ENCODE data around the gene TTC12. TPM values are rescaled to one million over a fixed set of nuclear protein-coding genes. Genes with fewer than 3 reads are reported as not detected.

The TTC12 gene
- total and polyA plus RNA-seq, 10 of the 15 experiments (the other 5 are each of a cell fraction or from before 2014, with no cell fraction given), result 3.7 to 14.0 (median 8.1) TPM

DNA sequence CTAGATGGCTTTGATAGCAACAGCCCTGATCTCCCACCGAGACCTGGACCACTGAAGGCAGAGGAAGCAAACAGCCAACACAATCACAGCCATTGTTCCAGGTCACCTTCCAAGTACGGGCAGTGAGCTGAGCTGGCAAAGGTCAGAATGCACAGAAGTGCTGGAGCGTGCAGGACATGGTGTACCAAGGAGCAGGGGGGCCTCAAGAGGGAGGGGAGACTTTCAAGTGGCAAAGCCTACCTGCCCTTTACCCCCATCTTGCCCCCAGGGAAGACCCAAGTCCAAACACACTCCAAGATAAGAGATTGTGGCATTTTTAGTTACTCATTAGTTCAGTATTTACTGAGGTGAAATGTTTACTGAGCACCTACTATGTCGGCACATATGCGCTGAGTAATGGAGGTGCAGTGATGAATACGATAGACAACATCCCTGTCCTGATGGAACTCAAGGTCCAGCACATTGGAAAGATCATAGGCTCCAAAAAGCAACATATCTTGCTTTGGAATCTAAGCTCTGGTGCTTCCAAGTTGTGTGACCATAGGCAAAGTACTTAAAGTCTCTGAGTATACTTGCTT lies 26.0 kb upstream of the TTC12 start (continued):
- TF ChIP-seq NFIC (IDR thresholded peaks at IDR 0.05; ENCODE audit: low read depth, low read length) (no peak), SIN3A (IDR thresholded peaks at IDR 0.05; ENCODE audit: low read depth, low read length) (no peak), RUNX3 (IDR thresholded peaks at IDR 0.05; ENCODE audit: low read length) (no peak), CBX3 (IDR thresholded peaks at IDR 0.05; ENCODE audit: borderline replicate concordance, low read depth) (no peak), BCL11A (IDR thresholded peaks at IDR 0.05; ENCODE audit: low read depth, low read length) (no peak)

GRCh38 chr11:113289431-113290187 lies 24.8 kb upstream of the TTC12 start:
- Histone ChIP-seq H2AFZ (ENCODE audit: control insufficient read depth, low read depth, low read length) (no peak overlapping the region), H3K4me1 (ENCODE audit: control insufficient read depth, insufficient read depth, low read length) (no peaks in the 10 kb centered on the region), H3K9ac (ENCODE audit: control insufficient read depth, insufficient read depth, low read length) (no peak overlapping the region), H3K27me3 (replicated peaks in 1 of 2; ENCODE audit: control insufficient read depth in 2 of 2, insufficient read depth in 2 of 2, low read length in 1 of 2) (0 out of 4 replicates have a peak, but pooled peaks cover 0 to 2% of the 10 kb centered on the region in 2 experiments), H3K4me2 (ENCODE audit: control insufficient read depth, insufficient read depth) (no peak overlapping the region), H4K20me1 (ENCODE audit: control insufficient read depth, insufficient read depth) (no peaks in the 10 kb centered on the region), H3K27ac (ENCODE audit: control insufficient read depth, insufficient read depth) (no peak overlapping the region), H3K9me3 (replicated peaks; ENCODE audit: control insufficient read depth, insufficient read depth, low read length) (no peaks in the 10 kb centered on the region), H3K36me3 (ENCODE audit: control insufficient read depth in 2 of 2, insufficient read depth in 2 of 2, low read length in 1 of 2) (no peaks in the 10 kb centered on the region), H3K4me3 (no peak overlapping the region), H3K79me2 (ENCODE audit: control insufficient read depth, insufficient read depth, low read length) (no peaks in the 10 kb centered on the region)
- ATAC-seq, result peak; percentile 99
- in situ Hi-C loops (cut with MboI), result loop anchor here (5.0 to 10.0 kb wide), 3 partner anchors 702 to 1065 kb away; partner anchors contain the start of gene PTS
- no peak for FAIRE-seq
- TF ChIP-seq MEF2A (IDR thresholded peaks at IDR 0.05; ENCODE audit: insufficient read depth, low read depth, low read length) (0 out of 2 replicates have a peak, but pooled peaks have one; percentile 37), NBN (IDR thresholded peaks at IDR 0.05) (no peak), RELA (IDR thresholded peaks at IDR 0.05; ENCODE audit: borderline replicate concordance, partially characterized antibody) (peak; percentile 90), RUNX3 (IDR thresholded peaks at IDR 0.05; ENCODE audit: low read length) (peak; percentile 83), SMC3 (IDR thresholded peaks at IDR 0.05; ENCODE audit: borderline replicate concordance, low read length) (peak; percentile 93), YY1 (IDR thresholded peaks at IDR 0.05; ENCODE audit: low read depth, low read length) (peak; percentile 65; the same call in 1 of the 2 replicates), TCF12 (IDR thresholded peaks at IDR 0.05; ENCODE audit: low read depth, low read length) (peak; percentile 94), RAD21 (IDR thresholded peaks at IDR 0.05; ENCODE audit: insufficient read depth, low read depth, low read length) (peak; percentile 96), LARP7 (IDR thresholded peaks at IDR 0.05) (peak; percentile 34; the same call in 1 of the 2 replicates), POU2F2 (IDR thresholded peaks at IDR 0.05; ENCODE audit: borderline replicate concordance, low read depth, low read length) (peak; percentile 47; the same call in 1 of the 3 replicates), RB1 (IDR thresholded peaks at IDR 0.05; ENCODE audit: borderline replicate concordance) (0 out of 2 replicates have a peak, but pooled peaks have one; percentile 65), IKZF1 (conservative IDR thresholded peaks at IDR 0.05) (no peak), POLR2A (IDR thresholded peaks at IDR 0.05; ENCODE audit: low read depth, low read length) (no peak), MEF2B (IDR thresholded peaks at IDR 0.05; ENCODE audit: partially characterized antibody, poor library complexity, severe bottlenecking) (peak; percentile 34), TCF3 (IDR thresholded peaks at IDR 0.05; ENCODE audit: borderline replicate concordance, insufficient read depth, low read depth, low read length) (peak; percentile 92; the same call in 1 of the 2 replicates), BRCA1 (IDR thresholded peaks at IDR 0.05; ENCODE audit: low read depth, low read length) (no peak), FOXM1 (IDR thresholded peaks at IDR 0.05; ENCODE audit: low read depth, low read length) (0 out of 2 replicates have a peak, but pooled peaks have one; percentile 35)
- TF ChIP-seq, protein P1, sequence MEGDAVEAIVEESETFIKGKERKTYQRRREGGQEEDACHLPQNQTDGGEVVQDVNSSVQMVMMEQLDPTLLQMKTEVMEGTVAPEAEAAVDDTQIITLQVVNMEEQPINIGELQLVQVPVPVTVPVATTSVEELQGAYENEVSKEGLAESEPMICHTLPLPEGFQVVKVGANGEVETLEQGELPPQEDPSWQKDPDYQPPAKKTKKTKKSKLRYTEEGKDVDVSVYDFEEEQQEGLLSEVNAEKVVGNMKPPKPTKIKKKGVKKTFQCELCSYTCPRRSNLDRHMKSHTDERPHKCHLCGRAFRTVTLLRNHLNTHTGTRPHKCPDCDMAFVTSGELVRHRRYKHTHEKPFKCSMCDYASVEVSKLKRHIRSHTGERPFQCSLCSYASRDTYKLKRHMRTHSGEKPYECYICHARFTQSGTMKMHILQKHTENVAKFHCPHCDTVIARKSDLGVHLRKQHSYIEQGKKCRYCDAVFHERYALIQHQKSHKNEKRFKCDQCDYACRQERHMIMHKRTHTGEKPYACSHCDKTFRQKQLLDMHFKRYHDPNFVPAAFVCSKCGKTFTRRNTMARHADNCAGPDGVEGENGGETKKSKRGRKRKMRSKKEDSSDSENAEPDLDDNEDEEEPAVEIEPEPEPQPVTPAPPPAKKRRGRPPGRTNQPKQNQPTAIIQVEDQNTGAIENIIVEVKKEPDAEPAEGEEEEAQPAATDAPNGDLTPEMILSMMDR (IDR thresholded peaks at IDR 0.05 in 2 of 3, conservative IDR thresholded peaks at IDR 0.05 in 1 of 3; ENCODE audit: control insufficient read depth in 2 of 3, extremely low read depth in 1 of 3, insufficient read depth in 1 of 3, low read depth in 3 of 3, low read length in 3 of 3), result peak; percentile 89 to 98 (median 97)
- WGBS (ENCODE audit: insufficient coverage, insufficient replicate concordance, low lambda C conversion rate, missing lambda C conversion rate), result 10% methylated on average over 8 of the region's 10 CpGs
- BruUV-seq (replicated peaks), result no TSS peak
- peak; percentile 33 for DNase-seq (ENCODE audit: low read depth, low spot score)
- ChIA-PET RAD21 (ENCODE audit: unreplicated experiment) (interaction anchor here (0.7 to 2.3 kb wide), 14 partner anchors 9 to 1069 kb away, joined by 3 to 34 read pairs (median 4); no protein-coding TSS in a partner anchor), CTCF (interaction anchor here (0.6 to 3.9 kb wide), 39 partner anchors 8 to 1351 kb away, joined by 3 to 66 read pairs (median 4); no protein-coding TSS in a partner anchor), POLR2A (no interaction called here), SMC1A (ENCODE audit: uncharacterized antibody, unreplicated experiment) (interaction anchor here (0.8 to 3.1 kb wide), 19 partner anchors 11 to 1070 kb away, joined by 3 to 33 read pairs (median 4); no protein-coding TSS in a partner anchor)
- intact Hi-C loops (cut with micrococcal nuclease; ENCODE audit: unreplicated experiment), result loop anchor here (1.0 to 5.0 kb wide), 5 partner anchors 177 to 1071 kb away; no protein-coding TSS in a partner anchor
